Fibroblast of mammary gland (primary cell): Measurements from ENCODE around the gene BET1.
A peak's percentile ranks its signal among the peaks of the same experiment; 100 is the strongest.

ENCODE experiments used
- DNase-seq: peaks from one replicate; pipeline ENCODE4 v3.0.0-alpha.2; 2010; ENCODE audit warnings: low read depth
- H3K4me3 ChIP-seq: 2 replicates; pipeline ENCODE4 v1.5.1; 2011; ENCODE audit warnings: low read depth, mild to moderate bottlenecking, low read length, moderate library complexity; ENCODE audit not compliant: control insufficient read depth
- TF ChIP-seq, protein P1 (sequence below): conservative IDR thresholded peaks from 2 replicates; pipeline ENCODE4 v1.5.1; 2011; ENCODE audit warnings: low read depth, low read length, inconsistent platforms; ENCODE audit not compliant: control insufficient read depth, insufficient read depth

The BET1 gene, protein sequence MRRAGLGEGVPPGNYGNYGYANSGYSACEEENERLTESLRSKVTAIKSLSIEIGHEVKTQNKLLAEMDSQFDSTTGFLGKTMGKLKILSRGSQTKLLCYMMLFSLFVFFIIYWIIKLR

DNA sequence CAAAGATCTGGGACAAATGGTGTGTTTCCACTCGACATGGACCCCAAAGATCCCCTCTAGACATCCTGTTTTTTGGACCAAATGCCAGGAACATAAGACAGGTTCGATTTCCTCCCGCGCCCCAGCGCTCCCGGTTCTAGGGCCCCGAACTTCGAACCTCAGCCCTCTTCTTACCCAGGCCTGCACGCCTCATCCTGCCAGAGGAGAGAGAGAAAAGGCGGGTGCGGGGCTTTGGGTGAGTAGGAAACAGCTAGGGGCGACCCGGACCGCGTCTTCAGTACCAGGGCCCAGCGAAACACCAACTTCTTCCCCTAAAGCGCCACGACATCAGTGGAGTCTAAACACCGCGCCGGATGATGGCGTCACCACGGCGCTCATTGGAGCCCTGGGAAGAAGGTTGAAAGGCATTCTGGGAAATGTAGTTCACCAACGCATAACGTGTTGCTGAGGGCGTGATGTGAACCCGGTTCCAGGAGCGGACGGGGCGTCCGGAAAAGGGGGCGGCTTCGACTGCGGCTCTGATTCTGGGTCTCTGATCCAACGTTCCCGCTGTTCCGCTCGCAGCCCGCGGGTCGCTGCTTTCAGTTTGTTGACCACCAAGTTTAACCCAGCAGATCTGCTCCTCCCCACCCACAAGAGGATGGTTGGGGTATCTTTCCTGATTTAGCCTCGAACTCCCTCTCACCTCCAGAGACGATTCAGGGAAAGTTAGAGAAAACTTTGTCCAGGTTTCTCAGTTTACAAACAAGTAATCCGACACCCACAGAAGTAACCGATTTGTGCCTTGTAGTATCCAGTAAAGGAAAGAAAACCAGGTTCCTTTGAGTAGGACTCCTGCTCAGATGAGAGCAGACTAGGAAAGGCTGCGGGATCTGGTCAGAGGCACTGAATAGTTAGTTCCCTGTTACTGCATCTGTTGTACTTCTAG is at the start of gene BET1:
TSS of gene BET1 (minus strand) at position 332 of the 928 bp plus-strand sequence. CDS start at position 193, 139 bp downstream.
- H3K4me3 ChIP-seq, result peak within 1 kb of the TSS; percentile 85
- TF ChIP-seq, protein P1, sequence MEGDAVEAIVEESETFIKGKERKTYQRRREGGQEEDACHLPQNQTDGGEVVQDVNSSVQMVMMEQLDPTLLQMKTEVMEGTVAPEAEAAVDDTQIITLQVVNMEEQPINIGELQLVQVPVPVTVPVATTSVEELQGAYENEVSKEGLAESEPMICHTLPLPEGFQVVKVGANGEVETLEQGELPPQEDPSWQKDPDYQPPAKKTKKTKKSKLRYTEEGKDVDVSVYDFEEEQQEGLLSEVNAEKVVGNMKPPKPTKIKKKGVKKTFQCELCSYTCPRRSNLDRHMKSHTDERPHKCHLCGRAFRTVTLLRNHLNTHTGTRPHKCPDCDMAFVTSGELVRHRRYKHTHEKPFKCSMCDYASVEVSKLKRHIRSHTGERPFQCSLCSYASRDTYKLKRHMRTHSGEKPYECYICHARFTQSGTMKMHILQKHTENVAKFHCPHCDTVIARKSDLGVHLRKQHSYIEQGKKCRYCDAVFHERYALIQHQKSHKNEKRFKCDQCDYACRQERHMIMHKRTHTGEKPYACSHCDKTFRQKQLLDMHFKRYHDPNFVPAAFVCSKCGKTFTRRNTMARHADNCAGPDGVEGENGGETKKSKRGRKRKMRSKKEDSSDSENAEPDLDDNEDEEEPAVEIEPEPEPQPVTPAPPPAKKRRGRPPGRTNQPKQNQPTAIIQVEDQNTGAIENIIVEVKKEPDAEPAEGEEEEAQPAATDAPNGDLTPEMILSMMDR, result no peak
- DNase-seq, result peak; percentile 97

DNA sequence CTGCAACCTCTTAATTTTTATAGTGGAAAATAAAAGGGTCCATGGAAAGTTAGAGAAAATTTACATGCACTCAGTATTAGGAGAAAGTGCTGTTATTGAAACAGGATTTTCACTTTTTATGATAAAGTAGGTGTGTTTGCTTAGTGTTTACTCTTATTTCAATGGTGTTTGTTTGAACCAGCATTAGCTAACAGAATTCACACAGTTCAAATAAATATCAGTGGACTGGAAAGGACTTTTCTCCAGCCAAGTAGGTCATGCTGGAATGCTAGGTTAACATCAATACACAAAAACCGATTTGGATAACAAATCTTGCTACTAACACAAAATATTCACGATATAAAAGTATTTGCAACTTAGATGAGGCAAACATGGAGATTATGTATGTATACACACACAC is 49.4 kb upstream of the BET1 start:
- no peak for DNase-seq
- no peak overlapping the region for H3K4me3 ChIP-seq
- TF ChIP-seq, protein P1, result no peak

DNA sequence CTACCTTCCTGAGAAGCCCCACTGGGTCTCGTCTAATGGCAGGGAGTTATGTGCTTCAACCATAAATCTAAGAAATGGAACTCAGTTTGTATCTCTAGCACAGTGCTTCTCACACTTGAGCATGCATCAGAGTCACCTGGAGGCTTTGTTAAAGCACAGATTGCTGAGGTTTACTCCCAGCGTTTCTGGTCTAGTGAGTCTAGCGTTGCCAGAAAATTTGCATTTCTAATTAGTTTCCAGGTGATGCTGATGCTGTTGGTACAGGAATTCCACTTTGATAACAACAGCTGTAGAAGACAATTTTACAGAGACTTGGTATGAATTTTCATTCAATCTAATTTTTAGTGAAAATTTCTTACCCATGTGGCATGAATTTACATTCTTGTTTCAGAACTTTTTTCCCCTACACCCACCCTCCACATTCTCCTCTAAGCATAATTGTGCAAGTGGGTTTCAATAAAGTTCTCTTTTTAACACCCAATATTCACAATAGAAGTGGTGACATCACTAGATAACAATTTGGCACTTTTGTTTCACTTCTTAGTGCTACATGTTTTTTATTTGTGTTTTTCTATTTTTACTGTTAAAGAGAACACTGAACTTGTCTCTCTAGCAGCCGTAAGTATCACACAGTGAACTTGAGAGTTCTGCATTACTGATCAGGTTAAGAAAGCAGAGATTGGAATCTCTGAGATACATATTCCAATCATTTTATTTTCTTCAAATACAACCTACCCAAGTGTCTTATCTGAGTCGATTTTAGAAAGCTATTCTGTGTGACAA is 48.4 kb upstream of the BET1 start:
- no peak overlapping the region for H3K4me3 ChIP-seq
- TF ChIP-seq, protein P1, result no peak

DNA sequence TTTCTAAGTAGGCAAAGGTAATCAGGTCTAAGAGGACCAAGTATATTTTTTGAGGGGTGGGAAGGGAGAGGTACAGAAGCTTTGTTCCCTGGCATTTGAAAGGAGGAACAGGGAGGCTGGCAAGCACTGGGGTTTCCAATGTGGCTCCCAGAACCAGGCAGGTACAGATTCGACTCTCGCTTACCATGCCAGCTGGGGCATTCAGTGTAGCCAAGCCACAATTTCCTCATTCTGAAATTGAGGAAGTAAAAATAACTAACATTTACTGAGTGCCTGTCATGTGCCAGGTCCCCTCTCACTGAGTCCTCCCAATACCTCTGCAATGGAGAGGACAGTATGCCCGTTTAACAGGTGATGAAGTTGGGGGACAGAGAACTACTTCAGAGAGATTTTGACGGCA is 45.9 kb upstream of the BET1 start:
- TF ChIP-seq, protein P1, result no peak
- no peak overlapping the region for H3K4me3 ChIP-seq
- no peak for DNase-seq

More for the DNA sequence above, 48.4 kb upstream of the BET1 start:
- DNase-seq, result no peak

DNA sequence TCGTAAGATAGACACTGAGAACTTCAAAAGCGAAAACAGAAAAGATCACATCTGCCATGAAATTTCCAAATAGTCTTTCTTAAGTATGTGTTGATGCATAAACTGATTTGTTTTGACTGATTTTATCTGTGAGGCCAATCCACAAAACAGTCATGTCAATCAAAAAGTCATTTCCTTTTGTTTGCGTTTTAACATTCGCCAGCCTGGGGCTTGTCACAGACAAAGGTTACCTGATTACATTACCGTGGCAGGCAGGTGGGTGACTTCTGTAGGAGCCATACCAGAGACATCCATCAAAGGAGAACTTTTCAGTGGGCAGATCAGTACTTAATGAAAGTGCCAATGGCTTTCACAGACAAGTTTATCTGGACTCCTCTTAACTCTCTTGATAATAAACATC is 45.5 kb upstream of the BET1 start:
- no peak for DNase-seq
- no peak overlapping the region for H3K4me3 ChIP-seq
- TF ChIP-seq, protein P1, result no peak

DNA sequence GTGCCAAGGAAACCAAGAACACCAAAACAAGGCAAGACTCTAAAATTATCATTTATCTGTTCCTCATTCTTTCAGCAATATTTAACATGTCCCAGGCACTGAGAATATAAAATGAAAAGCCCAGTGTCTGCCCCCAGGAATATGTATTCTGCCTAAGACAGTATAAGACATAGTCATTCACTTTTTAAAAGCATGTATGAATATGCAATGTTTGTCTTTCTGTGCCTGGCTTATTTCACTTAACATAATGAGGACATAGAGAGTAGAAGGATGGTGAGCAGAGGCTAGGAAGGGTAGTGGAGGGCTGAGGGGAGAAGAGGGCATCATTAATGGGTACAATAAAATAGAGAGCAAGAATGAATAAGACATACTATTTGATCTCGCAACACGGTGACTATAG is 44.6 kb upstream of the BET1 start:
- DNase-seq, result no peak
- TF ChIP-seq, protein P1, result no peak
- no peak overlapping the region for H3K4me3 ChIP-seq
